Jurkat, Clone E6-1 (cell line): ENCODE measurements around the gene SPACA4.
A peak's percentile ranks its signal among the peaks of the same experiment; 100 is the strongest.

Experiments
- DNase-seq: peaks from one replicate; pipeline ENCODE4 v3.0.0-alpha.2; 2011; ENCODE audit warnings: low read depth, low spot score
- H3K4me3 ChIP-seq: 2 replicates; pipeline ENCODE4 v1.5.1; 2011; ENCODE audit warnings: mild to moderate bottlenecking, low read length, control low read depth, moderate library complexity

Gene SPACA4

GRCh38 chr19:48642862-48643261, 36.3 kb downstream of the SPACA4 start:
- H3K4me3 ChIP-seq: no peak overlapping the region
- DNase-seq: no peak

- H3K4me3 ChIP-seq: peak overlapping the region; percentile 58
- DNase-seq: no peak
Observed at GRCh38 chr19:48644355-48644754, 37.8 kb downstream of the SPACA4 start.

- H3K4me3 ChIP-seq: peak overlapping the region; percentile 58
- DNase-seq: peak; percentile 80
Observed at GRCh38 chr19:48644839-48645619, 38.5 kb downstream of the SPACA4 start.

- H3K4me3 ChIP-seq: peak overlapping the region; percentile 58
- DNase-seq: no peak
Observed at GRCh38 chr19:48645620-48646000, 39.1 kb downstream of the SPACA4 start.

GRCh38 chr19:48646001-48646721, 39.6 kb downstream of the SPACA4 start, which contains the start of gene CA11:
TSS of gene CA11 (minus strand) at chr19:48646187. CDS start at chr19:48645632, 555 bp downstream.
- DNase-seq: no peak
- peak within 1 kb of the TSS; percentile 58 for H3K4me3 ChIP-seq

- H3K4me3 ChIP-seq: peak overlapping the region; percentile 58
- peak; percentile 86 for DNase-seq
Observed at GRCh38 chr19:48646722-48647216, 40.2 kb downstream of the SPACA4 start.

- no peak for DNase-seq
Observed at GRCh38 chr19:48648134-48648533, 41.6 kb downstream of the SPACA4 start.

GRCh38 chr19:48650974-48651682, 44.6 kb downstream of the SPACA4 start:
- no peak for DNase-seq
- H3K4me3 ChIP-seq: no peak overlapping the region

More at GRCh38 chr19:48648134-48648533, 41.6 kb downstream of the SPACA4 start:
- H3K4me3 ChIP-seq: no peak overlapping the region

- DNase-seq: no peak
- no peak overlapping the region for H3K4me3 ChIP-seq
Observed at GRCh38 chr19:48651683-48652048, 45.1 kb downstream of the SPACA4 start.

- peak; percentile 60 for DNase-seq
Observed at GRCh38 chr19:48654299-48655059, 47.9 kb downstream of the SPACA4 start.

GRCh38 chr19:48656840-48657474, 50.4 kb downstream of the SPACA4 start:
- H3K4me3 ChIP-seq: no peak overlapping the region
- no peak for DNase-seq

More at GRCh38 chr19:48654299-48655059, 47.9 kb downstream of the SPACA4 start:
- H3K4me3 ChIP-seq: no peak overlapping the region
